Caco-2 (cell line): ENCODE data around the gene ACTR1A. TPM values are rescaled to one million over a fixed set of nuclear protein-coding genes. Genes with fewer than 3 reads are reported as not detected.
"Not testable (repeated sequence)": the region's sequence is repeated elsewhere in the genome, so short reads cannot be mapped to it uniquely, and the experiment has no call there.

Experiments
- BruUV-seq: library from RNA; stranded (reverse); fragments of 400-500 nt; replicated peaks from 2 replicates; lab custom pipeline; 2021; lab: Mats Ljungman, UMichigan
- CTCF ChIA-PET: fragments of 300-600 bp; sonication (Branson Sonifier 250); formaldehyde crosslinking; loops from one replicate; lab custom pipeline; 2022; ENCODE audit warnings: antibody characterized with exemption; lab: Charles Lee
- POLR2A ChIA-PET: fragments of 300-600 bp; sonication (Branson Sonifier 250); formaldehyde crosslinking; loops from one replicate; lab custom pipeline; 2022; ENCODE audit warnings: antibody characterized with exemption; lab: Charles Lee
- DNase-seq, 2 experiments: peaks; one replicate each; pipeline versions ENCODE4 v3.0.0 to v3.0.0-alpha.2; 2020 to 2022
- H3K27me3 ChIP-seq: replicated peaks from 2 replicates; pipeline ENCODE4 v1.6.0; 2011; ENCODE audit warnings: low read length; ENCODE audit not compliant: control insufficient read depth, insufficient read depth
- H3K36me3 ChIP-seq: 2 replicates; pipeline ENCODE4 v1.5.1; 2011; ENCODE audit warnings: low read length; ENCODE audit not compliant: control insufficient read depth, insufficient read depth
- H3K4me1 ChIP-seq: fragments of 250-450 bp; sonication (Bioruptor Pico); 2 replicates; pipeline ENCODE4 v1.5.1; 2020; ENCODE audit warnings: mild to moderate bottlenecking
- H3K4me3 ChIP-seq: 2 replicates; pipeline ENCODE4 v1.5.1; 2011; ENCODE audit warnings: low read depth, mild to moderate bottlenecking, control low read depth, low read length
- H3K9me3 ChIP-seq: fragments of 250-450 bp; sonication (Bioruptor Pico); 2 replicates; pipeline ENCODE4 v1.5.1; 2020; ENCODE audit warnings: mild to moderate bottlenecking, moderate library complexity
- H3K27ac Mint-ChIP-seq: one replicate; pipeline ENCODE4 v1.8.0; 2022; ENCODE audit warnings: mixed read lengths; ENCODE audit not compliant: unreplicated experiment
- H3K27me3 Mint-ChIP-seq: one replicate; pipeline ENCODE4 v1.8.0; 2022; ENCODE audit warnings: mixed read lengths; ENCODE audit not compliant: insufficient read depth, unreplicated experiment
- H3K36me3 Mint-ChIP-seq: one replicate; pipeline ENCODE4 v1.8.0; 2022; ENCODE audit warnings: mild to moderate bottlenecking, mixed read lengths; ENCODE audit not compliant: insufficient read depth, unreplicated experiment
- H3K4me1 Mint-ChIP-seq: one replicate; pipeline ENCODE4 v1.8.0; 2022; ENCODE audit warnings: low read depth, mixed read lengths; ENCODE audit not compliant: unreplicated experiment
- H3K4me3 Mint-ChIP-seq: one replicate; pipeline ENCODE4 v1.8.0; 2022; ENCODE audit warnings: mild to moderate bottlenecking, moderate library complexity, mixed read lengths; ENCODE audit not compliant: unreplicated experiment
- H3K9me3 Mint-ChIP-seq: one replicate; pipeline ENCODE4 v1.8.0; 2022; ENCODE audit warnings: mixed read lengths; ENCODE audit not compliant: unreplicated experiment
- CTCF ChIP-seq, 2 experiments: fragments of 200-600 bp in 1 of 2; IDR thresholded peaks; 1 replicate in 1 of 2; 2 replicates in 1 of 2; pipeline versions ENCODE4 v1.5.1 to v1.8.0; 2011 to 2022; ENCODE audit warnings: antibody characterized with exemption in 1 of 2, control low read depth in 1 of 2, inconsistent platforms in 1 of 2, low read depth in 1 of 2, low read length in 1 of 2, mild to moderate bottlenecking in 1 of 2, moderate library complexity in 1 of 2; ENCODE audit not compliant: insufficient read depth in 1 of 2, severe bottlenecking in 1 of 2, unreplicated experiment in 1 of 2
- intact Hi-C: fragments of 100-400 bp; cut with micrococcal nuclease; formaldehyde crosslinking; loops from one replicate; pipeline ENCODE4 v1.10.0; 2022; ENCODE audit not compliant: unreplicated experiment
- total RNA-seq: library from RNA; stranded (reverse); gene quantifications from 2 replicates; pipeline ENCODE4 v1.2.3, GENCODE V29; 2022

ACTR1A gene
- total RNA-seq, 1 experiment from 2014 or later, result 65.9 TPM

- no peak overlapping the region for H3K27ac Mint-ChIP-seq
These were observed 35.4 kb upstream of the ACTR1A start for GRCh38 chr10:102537948-102538347.

DNA sequence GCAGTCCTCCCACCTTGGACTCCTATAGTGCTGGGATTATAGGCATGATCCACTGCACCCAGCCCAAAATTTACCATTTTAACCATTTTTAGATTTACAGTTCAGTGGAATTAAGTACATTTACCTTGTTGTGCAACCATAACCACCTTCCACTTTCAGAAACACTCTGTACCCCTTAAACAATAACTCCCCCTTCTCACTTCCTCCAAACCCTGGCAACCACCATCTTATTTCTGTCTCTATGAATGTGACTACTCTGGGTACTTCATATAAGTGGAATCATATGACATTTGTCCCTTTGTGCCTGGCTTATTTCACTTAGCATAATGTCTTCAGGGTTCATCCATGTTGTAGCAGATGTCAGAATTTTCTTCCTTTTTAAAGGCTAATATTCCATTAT lies 34.9 kb upstream of the ACTR1A start:
- Mint-ChIP-seq H3K9me3 (no peaks in the 10 kb centered on the region), H3K27ac (no peak overlapping the region), H3K36me3 (peaks cover 8% of the 10 kb centered on the region), H3K27me3 (no peaks in the 10 kb centered on the region), H3K4me3 (no peak overlapping the region), H3K4me1 (peaks cover 9% of the 10 kb centered on the region)
- H3K4me1 ChIP-seq, result peaks cover 9% of the 10 kb centered on the region; the same call in 1 of the 2 replicates
- no peaks in the 10 kb centered on the region for H3K27me3 ChIP-seq
- ChIA-PET POLR2A (no interaction called here), CTCF (no interaction called here)
- no peak for TF ChIP-seq CTCF (IDR thresholded peaks at IDR 0.05; ENCODE audit: insufficient read depth in 1 of 2, low read depth in 1 of 2, low read length in 1 of 2, severe bottlenecking in 1 of 2, unreplicated experiment in 1 of 2)
- H3K4me3 ChIP-seq, result no peak overlapping the region
- no peak for DNase-seq
- intact Hi-C loops, result no loop called here
- H3K9me3 ChIP-seq, result no peaks in the 10 kb centered on the region
- no TSS peak for BruUV-seq
- H3K36me3 ChIP-seq, result no peaks in the 10 kb centered on the region

More at GRCh38 chr10:102537948-102538347, 35.4 kb upstream of the ACTR1A start:
- Mint-ChIP-seq H3K36me3 (peaks cover 12% of the 10 kb centered on the region), H3K4me1 (peaks cover 9% of the 10 kb centered on the region), H3K27me3 (no peaks in the 10 kb centered on the region), H3K4me3 (no peak overlapping the region), H3K9me3 (no peaks in the 10 kb centered on the region)
- no peak for DNase-seq
- Histone ChIP-seq H3K27me3 (no peaks in the 10 kb centered on the region), H3K4me1 (peaks cover 9% of the 10 kb centered on the region; the same call in 1 of the 2 replicates), H3K36me3 (no peaks in the 10 kb centered on the region), H3K9me3 (no peaks in the 10 kb centered on the region), H3K4me3 (no peak overlapping the region)
- no TSS peak for BruUV-seq
- ChIA-PET POLR2A (no interaction called here), CTCF (no interaction called here)
- intact Hi-C loops, result no loop called here
- no peak for TF ChIP-seq CTCF (IDR thresholded peaks at IDR 0.05; ENCODE audit: insufficient read depth in 1 of 2, low read depth in 1 of 2, low read length in 1 of 2, severe bottlenecking in 1 of 2, unreplicated experiment in 1 of 2)

DNA sequence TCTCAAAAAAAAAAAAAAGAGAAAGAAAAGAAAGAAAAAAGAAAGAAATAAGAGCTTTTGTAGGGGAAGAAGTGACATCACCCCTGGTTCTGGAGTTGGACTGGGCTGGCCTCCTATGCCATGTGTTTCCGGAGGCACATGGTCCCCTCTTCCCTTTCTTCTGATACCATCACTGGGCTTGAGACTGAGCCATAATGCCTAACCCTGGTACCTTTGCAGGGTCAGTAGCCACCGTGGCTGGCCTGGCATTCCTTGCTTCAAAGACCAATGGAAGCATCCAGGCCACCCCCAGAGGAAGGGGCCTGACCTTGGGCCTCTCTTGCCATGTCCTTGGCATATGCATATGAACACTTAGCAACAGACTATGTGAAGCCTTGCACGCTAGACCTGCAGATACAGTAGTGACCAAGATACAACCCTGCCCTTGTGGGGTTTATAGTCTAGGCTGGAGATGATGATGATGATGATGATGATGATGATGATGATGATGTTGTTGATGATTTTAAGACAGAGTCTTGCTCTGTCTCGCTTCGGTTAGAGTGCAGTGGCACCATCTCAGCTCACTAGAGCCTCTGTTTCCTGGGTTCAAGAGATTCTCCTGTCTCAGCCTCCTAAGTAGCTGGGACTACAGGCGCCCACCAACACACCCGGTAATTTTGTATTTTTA lies 33.1 kb upstream of the ACTR1A start:
- ChIA-PET CTCF (no interaction called here), POLR2A (no interaction called here)
- intact Hi-C loops, result no loop called here

DNA sequence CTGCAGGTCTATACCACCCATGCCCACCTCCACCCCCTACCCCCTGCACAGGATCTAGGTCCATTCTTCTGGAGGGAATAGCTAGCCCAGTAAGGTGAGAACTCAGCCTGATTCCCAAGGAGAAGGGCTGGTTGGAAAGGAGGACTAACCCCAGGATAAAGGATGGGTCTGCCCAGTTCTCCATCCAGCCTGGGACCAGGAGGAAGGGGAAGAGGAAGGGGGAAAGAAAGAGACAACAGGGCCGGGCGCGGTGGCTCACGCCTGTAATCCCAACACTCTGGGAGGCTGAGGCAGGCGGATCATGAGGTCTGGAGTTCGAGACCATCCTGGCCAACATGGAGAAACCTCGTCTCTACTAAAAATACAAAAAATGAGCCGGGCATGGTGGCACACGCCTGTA lies 32.5 kb upstream of the ACTR1A start:
- POLR2A ChIA-PET, H3K36me3 ChIP-seq, H3K4me1 ChIP-seq, BruUV-seq, DNase-seq, H3K4me1 Mint-ChIP-seq, CTCF ChIA-PET, H3K4me3 Mint-ChIP-seq, H3K9me3 ChIP-seq, intact Hi-C loops, H3K9me3 Mint-ChIP-seq, H3K4me3 ChIP-seq, H3K27me3 ChIP-seq, H3K27ac Mint-ChIP-seq, H3K36me3 Mint-ChIP-seq, H3K27me3 Mint-ChIP-seq: not testable (repeated sequence)

More for the DNA sequence above, 33.1 kb upstream of the ACTR1A start:
- H3K27ac Mint-ChIP-seq, result no peak overlapping the region
- no peak overlapping the region for H3K4me3 ChIP-seq
- DNase-seq, result no peak
- no TSS peak for BruUV-seq
- H3K4me3 Mint-ChIP-seq, result no peak overlapping the region
- no peak for TF ChIP-seq CTCF (IDR thresholded peaks at IDR 0.05; ENCODE audit: insufficient read depth in 1 of 2, low read depth in 1 of 2, low read length in 1 of 2, severe bottlenecking in 1 of 2, unreplicated experiment in 1 of 2)
- peaks cover 5% of the 10 kb centered on the region for H3K36me3 Mint-ChIP-seq
- H3K36me3 ChIP-seq, result no peaks in the 10 kb centered on the region
- H3K27me3 ChIP-seq, result no peaks in the 10 kb centered on the region
- peaks cover 9% of the 10 kb centered on the region; the same call in 1 of the 2 replicates for H3K4me1 ChIP-seq
- H3K9me3 Mint-ChIP-seq, result no peaks in the 10 kb centered on the region
- no peaks in the 10 kb centered on the region for H3K9me3 ChIP-seq
- H3K4me1 Mint-ChIP-seq, result peaks cover 9% of the 10 kb centered on the region
- no peaks in the 10 kb centered on the region for H3K27me3 Mint-ChIP-seq
